Spinal cord (tissue), 10 donors: ENCODE data around the gene USP2. TPM values are rescaled to one million over a fixed set of nuclear protein-coding genes. Genes with fewer than 3 reads are reported as not detected.

Experiments used
- DNase-seq, 6 donors: peaks; one replicate each; pipeline versions ENCODE4 v3.0.0 to v3.0.0-alpha.2; 2013 to 2015; ENCODE audit warnings: low spot score in 6 of 6, low read depth in 4 of 6
- H3K27ac ChIP-seq: one replicate; pipeline ENCODE4 v1.5.1; 2013; ENCODE audit warnings: low read depth, low read length, control low read depth
- H3K27me3 ChIP-seq: one replicate; pipeline ENCODE4 v1.6.1; 2013; ENCODE audit warnings: low read length; ENCODE audit not compliant: control insufficient read depth, insufficient read depth
- H3K36me3 ChIP-seq: one replicate; pipeline ENCODE4 v1.6.1; 2013; ENCODE audit warnings: low read length; ENCODE audit not compliant: control insufficient read depth, insufficient read depth
- H3K4me1 ChIP-seq: one replicate; pipeline ENCODE4 v1.6.1; 2013; ENCODE audit warnings: low read length; ENCODE audit not compliant: control insufficient read depth, insufficient read depth
- H3K4me3 ChIP-seq: one replicate; pipeline ENCODE4 v1.5.1; 2013; ENCODE audit warnings: low read depth, low read length, control low read depth
- H3K9me3 ChIP-seq: one replicate; pipeline ENCODE4 v1.6.1; 2013; ENCODE audit warnings: low read length; ENCODE audit not compliant: control insufficient read depth, insufficient read depth
- WGBS: methylation state at CpG from one replicate; pipeline ENCODE4 v1.1.5; 2013; ENCODE audit warnings: missing lambda C conversion rate; ENCODE audit not compliant: insufficient coverage; 5-methylcytosine and 5-hydroxymethylcytosine counted together
- polyA plus RNA-seq, 2 donors: library from polyadenylated mRNA; unstranded; fragments of 120-200 nt; gene quantifications; one replicate each; pipeline ENCODE4 v1.2.1, GENCODE V29; 2013; ENCODE audit not compliant: insufficient read length in 2 of 2
- total RNA-seq, 2 donors: library from RNA; depleted of rRNA in 1 of 2; stranded (reverse); fragments of 120-200 nt in 1 of 2; fragments of >200 nt in 1 of 2; gene quantifications; one replicate each; pipeline versions ENCODE4 v1.2.3 to v1.2.4, GENCODE V29; 2013 to 2014
- donor health status: healthy.

The USP2 gene
- total and polyA plus RNA-seq, 4 donors, result 3.0 to 13.8 (median 8.2) TPM

- no peak for DNase-seq
- WGBS, result 84% methylated on average over 9 of the region's 10 CpGs
- Histone ChIP-seq H3K27ac (no peak overlapping the region), H3K4me1 (peaks cover 52% of the 10 kb centered on the region), H3K9me3 (no peaks in the 10 kb centered on the region), H3K36me3 (peaks cover 25% of the 10 kb centered on the region), H3K4me3 (no peak overlapping the region), H3K27me3 (peaks cover 2% of the 10 kb centered on the region)
These were observed 21.9 kb downstream of the USP2 start for GRCh38 chr11:119359365-119360214.

GRCh38 chr11:119357074-119357473, 24.4 kb downstream of the USP2 start:
- DNase-seq, result no peak
- Histone ChIP-seq H3K9me3 (no peaks in the 10 kb centered on the region), H3K36me3 (peaks cover 25% of the 10 kb centered on the region), H3K27me3 (peaks cover 2% of the 10 kb centered on the region), H3K4me3 (peak overlapping the region; percentile 56), H3K27ac (no peak overlapping the region), H3K4me1 (peaks cover 46% of the 10 kb centered on the region)
- WGBS, result 0% methylated on average over 2 of the region's 13 CpGs

- DNase-seq, result peak in 3 of 6 donors; percentile 65 to 92 (median 91)
- H3K4me3 ChIP-seq, result peak overlapping the region; percentile 56
- no peaks in the 10 kb centered on the region for H3K9me3 ChIP-seq
- H3K4me1 ChIP-seq, result peaks cover 43% of the 10 kb centered on the region
- peaks cover 2% of the 10 kb centered on the region for H3K27me3 ChIP-seq
- peak overlapping the region; percentile 67 for H3K27ac ChIP-seq
- peaks cover 25% of the 10 kb centered on the region for H3K36me3 ChIP-seq
- 1% methylated on average over 51 of the region's 54 CpGs for WGBS
These were observed 25.0 kb downstream of the USP2 start for GRCh38 chr11:119356349-119357031.

GRCh38 chr11:119355091-119355843, 26.2 kb downstream of the USP2 start:
- DNase-seq, result no peak
- WGBS, result 44% methylated on average over 8 of the region's 9 CpGs
- Histone ChIP-seq H3K36me3 (peaks cover 25% of the 10 kb centered on the region), H3K27ac (no peak overlapping the region), H3K9me3 (no peaks in the 10 kb centered on the region), H3K4me1 (peaks cover 37% of the 10 kb centered on the region), H3K4me3 (no peak overlapping the region), H3K27me3 (peaks cover 2% of the 10 kb centered on the region)

GRCh38 chr11:119352857-119353260, 28.6 kb downstream of the USP2 start:
- Histone ChIP-seq H3K27ac (peak overlapping the region; percentile 68), H3K4me1 (peaks cover 37% of the 10 kb centered on the region), H3K27me3 (peaks cover 2% of the 10 kb centered on the region), H3K4me3 (no peak overlapping the region), H3K9me3 (no peaks in the 10 kb centered on the region), H3K36me3 (peaks cover 10% of the 10 kb centered on the region)
- peak in 3 of 6 donors; percentile 81 to 92 (median 91) for DNase-seq
- 26% methylated on average over 4 of the region's 4 CpGs for WGBS

GRCh38 chr11:119351232-119351631, 30.3 kb downstream of the USP2 start:
- Histone ChIP-seq H3K36me3 (peaks cover 4% of the 10 kb centered on the region), H3K4me1 (peaks cover 27% of the 10 kb centered on the region), H3K9me3 (no peaks in the 10 kb centered on the region), H3K4me3 (no peak overlapping the region), H3K27ac (no peak overlapping the region), H3K27me3 (peaks cover 2% of the 10 kb centered on the region)
- WGBS, result no CpG with 5 or more reads among the region's 2 CpGs
- no peak for DNase-seq

- H3K4me3 ChIP-seq, result no peak overlapping the region
- no peaks in the 10 kb centered on the region for H3K27me3 ChIP-seq
- no peak overlapping the region for H3K27ac ChIP-seq
- peaks cover 2% of the 10 kb centered on the region for H3K36me3 ChIP-seq
- H3K9me3 ChIP-seq, result no peaks in the 10 kb centered on the region
- 82% methylated on average over 4 of the region's 6 CpGs for WGBS
- peaks cover 18% of the 10 kb centered on the region for H3K4me1 ChIP-seq
- no peak for DNase-seq
These were observed 31.2 kb downstream of the USP2 start for GRCh38 chr11:119350302-119350701.

- no peak overlapping the region for H3K27ac ChIP-seq
- WGBS, result 69% methylated on average over 8 of the region's 16 CpGs
- no peak for DNase-seq
These were observed 33.4 kb downstream of the USP2 start for GRCh38 chr11:119347940-119348605.

GRCh38 chr11:119347242-119347641, 34.2 kb downstream of the USP2 start:
- Histone ChIP-seq H3K4me3 (no peak overlapping the region), H3K9me3 (no peaks in the 10 kb centered on the region), H3K27ac (no peak overlapping the region), H3K27me3 (no peaks in the 10 kb centered on the region), H3K4me1 (peaks cover 3% of the 10 kb centered on the region), H3K36me3 (no peaks in the 10 kb centered on the region)
- WGBS, result 80% methylated on average over 1 of the region's 2 CpGs
- no peak for DNase-seq

More at GRCh38 chr11:119347940-119348605, 33.4 kb downstream of the USP2 start:
- Histone ChIP-seq H3K9me3 (no peaks in the 10 kb centered on the region), H3K4me3 (no peak overlapping the region), H3K4me1 (peaks cover 7% of the 10 kb centered on the region), H3K36me3 (no peaks in the 10 kb centered on the region), H3K27me3 (no peaks in the 10 kb centered on the region)
